WTC11 (cell line): Measurements from ENCODE around the gene TMEM266. TPM values are rescaled to one million over a fixed set of nuclear protein-coding genes. Genes with fewer than 3 reads are reported as not detected.

Source experiments
- ATAC-seq: fragments of 200-7000 bp; cut with Tn5 transposase; 2 replicates; pipeline ENCODE4 v1.10.0; 2021; ENCODE audit warnings: mild to moderate bottlenecking, moderate library complexity
- CTCF ChIA-PET: fragments of 300-600 bp; sonication (Branson Sonifier 250); formaldehyde crosslinking; loops from one replicate; lab custom pipeline; 2021; ENCODE audit warnings: antibody characterized with exemption; lab: Charles Lee
- POLR2A ChIA-PET: fragments of 350-600 bp; sonication (Branson Sonifier 250); formaldehyde crosslinking; loops from one replicate; lab custom pipeline; 2021; ENCODE audit warnings: antibody characterized with exemption; lab: Charles Lee
- DNase-seq: peaks from one replicate; pipeline ENCODE4 v3.0.0; 2021; ENCODE audit warnings: low spot score
- H3K27ac Mint-ChIP-seq: 2 replicates; pipeline ENCODE4 v1.8.0; 2021; ENCODE audit warnings: mixed read lengths
- H3K27me3 Mint-ChIP-seq: 2 replicates; pipeline ENCODE4 v1.8.0; 2021; ENCODE audit warnings: low read depth, mild to moderate bottlenecking, moderate library complexity, mixed read lengths
- H3K36me3 Mint-ChIP-seq: 2 replicates; pipeline ENCODE4 v1.8.0; 2021; ENCODE audit warnings: mixed read lengths
- H3K4me1 Mint-ChIP-seq: 2 replicates; pipeline ENCODE4 v1.8.0; 2022; ENCODE audit warnings: mixed read lengths
- H3K4me3 Mint-ChIP-seq: 2 replicates; pipeline ENCODE4 v1.8.0; 2021; ENCODE audit warnings: mild to moderate bottlenecking, moderate library complexity, mixed read lengths
- H3K9me3 Mint-ChIP-seq: 2 replicates; pipeline ENCODE4 v1.8.0; 2021; ENCODE audit warnings: mixed read lengths
- FOXJ3 ChIP-seq: sonication (generic); formaldehyde crosslinking; IDR thresholded peaks from 2 replicates; pipeline ENCODE4 v1.9.0; 2021; ENCODE audit warnings: missing genetic modification reagents, mild to moderate bottlenecking, borderline replicate concordance
- IRF1 ChIP-seq: sonication (generic); formaldehyde crosslinking; IDR thresholded peaks from 2 replicates; pipeline ENCODE4 v1.8.0; 2023; ENCODE audit warnings: missing genetic modification reagents
- KAT7 ChIP-seq: sonication (generic); formaldehyde crosslinking; IDR thresholded peaks from 2 replicates; pipeline ENCODE4 v1.8.1; 2023; ENCODE audit warnings: missing genetic modification reagents, mild to moderate bottlenecking, borderline replicate concordance
- MXD4 ChIP-seq: fragments of 250-450 bp; sonication (Bioruptor Pico); IDR thresholded peaks from 2 replicates; pipeline ENCODE4 v1.8.0; 2021; ENCODE audit warnings: mild to moderate bottlenecking, moderate library complexity, borderline replicate concordance
- NR2C2 ChIP-seq: sonication (generic); formaldehyde crosslinking; IDR thresholded peaks from 2 replicates; pipeline ENCODE4 v1.8.0; 2022; ENCODE audit warnings: mild to moderate bottlenecking, missing genetic modification reagents
- PRDM15 ChIP-seq: sonication (generic); formaldehyde crosslinking; IDR thresholded peaks from 2 replicates; pipeline ENCODE4 v1.8.0; 2022; ENCODE audit warnings: missing genetic modification reagents
- ZNF219 ChIP-seq: sonication (generic); formaldehyde crosslinking; IDR thresholded peaks from 2 replicates; pipeline ENCODE4 v1.8.0; 2023; ENCODE audit warnings: missing genetic modification reagents, mild to moderate bottlenecking, borderline replicate concordance
- ZNF423 ChIP-seq: fragments of 250-450 bp; sonication (Bioruptor Pico); IDR thresholded peaks from 2 replicates; pipeline ENCODE4 v2.1.2; 2022; ENCODE audit warnings: mild to moderate bottlenecking, moderate library complexity
- total RNA-seq: library from RNA; stranded (reverse); gene quantifications from 3 replicates; pipeline ENCODE4 v1.2.3, GENCODE V29; 2021
- TF ChIP-seq, protein P1 (sequence below): fragments of 250-450 bp; sonication (Bioruptor Pico); IDR thresholded peaks from 2 replicates; pipeline ENCODE4 v1.9.0; 2021; ENCODE audit warnings: mild to moderate bottlenecking
- TF ChIP-seq, protein P2 (sequence below): sonication (generic); formaldehyde crosslinking; conservative IDR thresholded peaks from 2 replicates; pipeline ENCODE4 v1.8.1; 2023; ENCODE audit warnings: mild to moderate bottlenecking, low read depth, missing genetic modification reagents, moderate library complexity
- TF ChIP-seq, protein P3 (sequence below): sonication (generic); formaldehyde crosslinking; IDR thresholded peaks from 2 replicates; pipeline ENCODE4 v1.8.1; 2022; ENCODE audit warnings: mild to moderate bottlenecking, moderate library complexity, missing genetic modification reagents
- TF ChIP-seq, protein P4 (sequence below): sonication (generic); formaldehyde crosslinking; IDR thresholded peaks from 2 replicates; pipeline ENCODE4 v1.8.1; 2023; ENCODE audit warnings: mild to moderate bottlenecking, moderate library complexity, missing genetic modification reagents
- TF ChIP-seq, protein P5 (sequence below): sonication (generic); formaldehyde crosslinking; IDR thresholded peaks from 2 replicates; pipeline ENCODE4 v1.8.1; 2022; ENCODE audit warnings: mild to moderate bottlenecking, missing genetic modification reagents, moderate library complexity, borderline replicate concordance
- TF ChIP-seq, protein P6 (sequence below): fragments of 200-600 bp; IDR thresholded peaks from 2 replicates; pipeline ENCODE4 v1.8.0; 2022; ENCODE audit warnings: antibody characterized with exemption
- TF ChIP-seq, protein P7 (sequence below): sonication (generic); formaldehyde crosslinking; IDR thresholded peaks from 2 replicates; pipeline ENCODE4 v1.8.1; 2023; ENCODE audit warnings: mild to moderate bottlenecking, missing genetic modification reagents, moderate library complexity
- TF ChIP-seq, protein P8 (sequence below): fragments of 250-450 bp; sonication (Bioruptor Pico); IDR thresholded peaks from 2 replicates; pipeline ENCODE4 v1.9.0; 2021; ENCODE audit warnings: moderate library complexity, mild to moderate bottlenecking, inconsistent platforms, borderline replicate concordance

TMEM266 gene
- total RNA-seq, 1 experiment from 2014 or later = 8.6 TPM

- Mint-ChIP-seq H3K9me3 (peaks cover 5% of the 10 kb centered on the region; the same call in 1 of the 2 replicates), H3K27ac (no peak overlapping the region), H3K4me3 (no peak overlapping the region), H3K36me3 (no peaks in the 10 kb centered on the region), H3K4me1 (peaks cover 9% of the 10 kb centered on the region; the same call in 1 of the 2 replicates), H3K27me3 (no peaks in the 10 kb centered on the region)
- ChIA-PET CTCF (no interaction called here), POLR2A (no interaction called here)
- no peak for DNase-seq
- no peak for ATAC-seq
- TF ChIP-seq KAT7 (CRISPR knock-in tag) = no peak
- TF ChIP-seq, protein P1, sequence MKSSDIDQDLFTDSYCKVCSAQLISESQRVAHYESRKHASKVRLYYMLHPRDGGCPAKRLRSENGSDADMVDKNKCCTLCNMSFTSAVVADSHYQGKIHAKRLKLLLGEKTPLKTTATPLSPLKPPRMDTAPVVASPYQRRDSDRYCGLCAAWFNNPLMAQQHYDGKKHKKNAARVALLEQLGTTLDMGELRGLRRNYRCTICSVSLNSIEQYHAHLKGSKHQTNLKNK = no peak
- no peak for TF ChIP-seq ZNF423
- TF ChIP-seq FOXJ3 (CRISPR knock-in tag) = no peak
- TF ChIP-seq MXD4 (CRISPR knock-in tag) = no peak
- TF ChIP-seq IRF1 (CRISPR knock-in tag) = no peak
- TF ChIP-seq, protein P2, sequence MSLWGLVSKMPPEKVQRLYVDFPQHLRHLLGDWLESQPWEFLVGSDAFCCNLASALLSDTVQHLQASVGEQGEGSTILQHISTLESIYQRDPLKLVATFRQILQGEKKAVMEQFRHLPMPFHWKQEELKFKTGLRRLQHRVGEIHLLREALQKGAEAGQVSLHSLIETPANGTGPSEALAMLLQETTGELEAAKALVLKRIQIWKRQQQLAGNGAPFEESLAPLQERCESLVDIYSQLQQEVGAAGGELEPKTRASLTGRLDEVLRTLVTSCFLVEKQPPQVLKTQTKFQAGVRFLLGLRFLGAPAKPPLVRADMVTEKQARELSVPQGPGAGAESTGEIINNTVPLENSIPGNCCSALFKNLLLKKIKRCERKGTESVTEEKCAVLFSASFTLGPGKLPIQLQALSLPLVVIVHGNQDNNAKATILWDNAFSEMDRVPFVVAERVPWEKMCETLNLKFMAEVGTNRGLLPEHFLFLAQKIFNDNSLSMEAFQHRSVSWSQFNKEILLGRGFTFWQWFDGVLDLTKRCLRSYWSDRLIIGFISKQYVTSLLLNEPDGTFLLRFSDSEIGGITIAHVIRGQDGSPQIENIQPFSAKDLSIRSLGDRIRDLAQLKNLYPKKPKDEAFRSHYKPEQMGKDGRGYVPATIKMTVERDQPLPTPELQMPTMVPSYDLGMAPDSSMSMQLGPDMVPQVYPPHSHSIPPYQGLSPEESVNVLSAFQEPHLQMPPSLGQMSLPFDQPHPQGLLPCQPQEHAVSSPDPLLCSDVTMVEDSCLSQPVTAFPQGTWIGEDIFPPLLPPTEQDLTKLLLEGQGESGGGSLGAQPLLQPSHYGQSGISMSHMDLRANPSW (CRISPR knock-in tag) = no peak
- TF ChIP-seq, protein P3, sequence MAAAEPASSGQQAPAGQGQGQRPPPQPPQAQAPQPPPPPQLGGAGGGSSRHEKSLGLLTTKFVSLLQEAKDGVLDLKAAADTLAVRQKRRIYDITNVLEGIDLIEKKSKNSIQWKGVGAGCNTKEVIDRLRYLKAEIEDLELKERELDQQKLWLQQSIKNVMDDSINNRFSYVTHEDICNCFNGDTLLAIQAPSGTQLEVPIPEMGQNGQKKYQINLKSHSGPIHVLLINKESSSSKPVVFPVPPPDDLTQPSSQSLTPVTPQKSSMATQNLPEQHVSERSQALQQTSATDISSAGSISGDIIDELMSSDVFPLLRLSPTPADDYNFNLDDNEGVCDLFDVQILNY (CRISPR knock-in tag) = no peak
- no peak for TF ChIP-seq PRDM15
- TF ChIP-seq NR2C2 (CRISPR knock-in tag) = no peak
- TF ChIP-seq, protein P4, sequence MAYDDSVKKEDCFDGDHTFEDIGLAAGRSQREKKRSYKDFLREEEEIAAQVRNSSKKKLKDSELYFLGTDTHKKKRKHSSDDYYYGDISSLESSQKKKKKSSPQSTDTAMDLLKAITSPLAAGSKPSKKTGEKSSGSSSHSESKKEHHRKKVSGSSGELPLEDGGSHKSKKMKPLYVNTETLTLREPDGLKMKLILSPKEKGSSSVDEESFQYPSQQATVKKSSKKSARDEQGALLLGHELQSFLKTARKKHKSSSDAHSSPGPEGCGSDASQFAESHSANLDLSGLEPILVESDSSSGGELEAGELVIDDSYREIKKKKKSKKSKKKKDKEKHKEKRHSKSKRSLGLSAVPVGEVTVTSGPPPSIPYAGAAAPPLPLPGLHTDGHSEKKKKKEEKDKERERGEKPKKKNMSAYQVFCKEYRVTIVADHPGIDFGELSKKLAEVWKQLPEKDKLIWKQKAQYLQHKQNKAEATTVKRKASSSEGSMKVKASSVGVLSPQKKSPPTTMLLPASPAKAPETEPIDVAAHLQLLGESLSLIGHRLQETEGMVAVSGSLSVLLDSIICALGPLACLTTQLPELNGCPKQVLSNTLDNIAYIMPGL (CRISPR knock-in tag) = no peak
- TF ChIP-seq, protein P5, sequence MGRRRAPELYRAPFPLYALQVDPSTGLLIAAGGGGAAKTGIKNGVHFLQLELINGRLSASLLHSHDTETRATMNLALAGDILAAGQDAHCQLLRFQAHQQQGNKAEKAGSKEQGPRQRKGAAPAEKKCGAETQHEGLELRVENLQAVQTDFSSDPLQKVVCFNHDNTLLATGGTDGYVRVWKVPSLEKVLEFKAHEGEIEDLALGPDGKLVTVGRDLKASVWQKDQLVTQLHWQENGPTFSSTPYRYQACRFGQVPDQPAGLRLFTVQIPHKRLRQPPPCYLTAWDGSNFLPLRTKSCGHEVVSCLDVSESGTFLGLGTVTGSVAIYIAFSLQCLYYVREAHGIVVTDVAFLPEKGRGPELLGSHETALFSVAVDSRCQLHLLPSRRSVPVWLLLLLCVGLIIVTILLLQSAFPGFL (CRISPR knock-in tag) = no peak
- TF ChIP-seq, protein P6, sequence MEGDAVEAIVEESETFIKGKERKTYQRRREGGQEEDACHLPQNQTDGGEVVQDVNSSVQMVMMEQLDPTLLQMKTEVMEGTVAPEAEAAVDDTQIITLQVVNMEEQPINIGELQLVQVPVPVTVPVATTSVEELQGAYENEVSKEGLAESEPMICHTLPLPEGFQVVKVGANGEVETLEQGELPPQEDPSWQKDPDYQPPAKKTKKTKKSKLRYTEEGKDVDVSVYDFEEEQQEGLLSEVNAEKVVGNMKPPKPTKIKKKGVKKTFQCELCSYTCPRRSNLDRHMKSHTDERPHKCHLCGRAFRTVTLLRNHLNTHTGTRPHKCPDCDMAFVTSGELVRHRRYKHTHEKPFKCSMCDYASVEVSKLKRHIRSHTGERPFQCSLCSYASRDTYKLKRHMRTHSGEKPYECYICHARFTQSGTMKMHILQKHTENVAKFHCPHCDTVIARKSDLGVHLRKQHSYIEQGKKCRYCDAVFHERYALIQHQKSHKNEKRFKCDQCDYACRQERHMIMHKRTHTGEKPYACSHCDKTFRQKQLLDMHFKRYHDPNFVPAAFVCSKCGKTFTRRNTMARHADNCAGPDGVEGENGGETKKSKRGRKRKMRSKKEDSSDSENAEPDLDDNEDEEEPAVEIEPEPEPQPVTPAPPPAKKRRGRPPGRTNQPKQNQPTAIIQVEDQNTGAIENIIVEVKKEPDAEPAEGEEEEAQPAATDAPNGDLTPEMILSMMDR = no peak
- TF ChIP-seq ZNF219 = no peak
- TF ChIP-seq, protein P7, sequence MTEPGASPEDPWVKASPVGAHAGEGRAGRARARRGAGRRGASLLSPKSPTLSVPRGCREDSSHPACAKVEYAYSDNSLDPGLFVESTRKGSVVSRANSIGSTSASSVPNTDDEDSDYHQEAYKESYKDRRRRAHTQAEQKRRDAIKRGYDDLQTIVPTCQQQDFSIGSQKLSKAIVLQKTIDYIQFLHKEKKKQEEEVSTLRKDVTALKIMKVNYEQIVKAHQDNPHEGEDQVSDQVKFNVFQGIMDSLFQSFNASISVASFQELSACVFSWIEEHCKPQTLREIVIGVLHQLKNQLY (CRISPR knock-in tag) = no peak
- TF ChIP-seq, protein P8, sequence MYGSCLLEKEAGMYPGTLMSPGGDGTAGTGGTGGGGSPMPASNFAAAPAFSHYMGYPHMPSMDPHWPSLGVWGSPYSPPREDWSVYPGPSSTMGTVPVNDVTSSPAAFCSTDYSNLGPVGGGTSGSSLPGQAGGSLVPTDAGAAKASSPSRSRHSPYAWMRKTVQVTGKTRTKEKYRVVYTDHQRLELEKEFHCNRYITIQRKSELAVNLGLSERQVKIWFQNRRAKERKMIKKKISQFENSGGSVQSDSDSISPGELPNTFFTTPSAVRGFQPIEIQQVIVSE (CRISPR knock-in tag) = no peak
These were observed 113.0 kb downstream of the TMEM266 start for GRCh38 chr15:76172782-76173181.
